Skeletal muscle satellite cell (primary cell): ENCODE data around the gene STON2.

Experiments
- H3K27me3 ChIP-seq: 2 replicates; pipeline ENCODE4 v1.7.0; 2013; ENCODE audit warnings: low read length; ENCODE audit not compliant: control insufficient read depth, insufficient read depth
- H3K36me3 ChIP-seq: 2 replicates; pipeline ENCODE4 v1.7.0; 2013; ENCODE audit warnings: mild to moderate bottlenecking, control low read depth, low read length; ENCODE audit not compliant: insufficient read depth
- H3K4me1 ChIP-seq: 2 replicates; pipeline ENCODE4 v1.7.0; 2013; ENCODE audit warnings: low read length; ENCODE audit not compliant: control insufficient read depth, insufficient read depth
- H3K4me2 ChIP-seq: 2 replicates; pipeline ENCODE4 v1.7.0; 2013; ENCODE audit warnings: mild to moderate bottlenecking, low read length
- H3K4me3 ChIP-seq: 2 replicates; pipeline ENCODE4 v1.7.0; 2013; ENCODE audit warnings: low read length
- H3K9ac ChIP-seq: 2 replicates; pipeline ENCODE4 v1.7.0; 2013; ENCODE audit warnings: mild to moderate bottlenecking, low read depth, low read length, moderate library complexity
- H3K9me3 ChIP-seq: replicated peaks from 2 replicates; pipeline ENCODE4 v1.7.0; 2013; ENCODE audit warnings: mild to moderate bottlenecking, control low read depth, low read length

The STON2 gene

GRCh38 chr14:81295958-81296923 is 103.9 kb downstream of the STON2 start:
- H3K36me3 ChIP-seq = no peaks in the 10 kb centered on the region
- H3K4me1 ChIP-seq = no peaks in the 10 kb centered on the region
- no peak overlapping the region for H3K4me2 ChIP-seq
- no peaks in the 10 kb centered on the region for H3K9me3 ChIP-seq
- no peaks in the 10 kb centered on the region for H3K27me3 ChIP-seq
- H3K9ac ChIP-seq = no peak overlapping the region
- H3K4me3 ChIP-seq = no peak overlapping the region

GRCh38 chr14:81289516-81289915 is 110.6 kb downstream of the STON2 start:
- H3K9ac ChIP-seq = no peak overlapping the region
- no peaks in the 10 kb centered on the region for H3K27me3 ChIP-seq
- no peaks in the 10 kb centered on the region for H3K4me1 ChIP-seq
- no peak overlapping the region for H3K4me2 ChIP-seq
- no peak overlapping the region for H3K4me3 ChIP-seq
- no peaks in the 10 kb centered on the region for H3K9me3 ChIP-seq
- H3K36me3 ChIP-seq = no peaks in the 10 kb centered on the region

GRCh38 chr14:81286574-81287370 is 113.4 kb downstream of the STON2 start:
- Histone ChIP-seq H3K27me3 (no peaks in the 10 kb centered on the region), H3K4me1 (no peaks in the 10 kb centered on the region), H3K9ac (no peak overlapping the region), H3K36me3 (no peaks in the 10 kb centered on the region), H3K4me3 (no peak overlapping the region), H3K4me2 (no peak overlapping the region), H3K9me3 (no peaks in the 10 kb centered on the region)

- H3K4me2 ChIP-seq = no peak overlapping the region
- H3K9ac ChIP-seq = no peak overlapping the region
- H3K4me1 ChIP-seq = no peaks in the 10 kb centered on the region
- no peaks in the 10 kb centered on the region for H3K36me3 ChIP-seq
- peaks cover 5% of the 10 kb centered on the region for H3K27me3 ChIP-seq
- H3K9me3 ChIP-seq = no peaks in the 10 kb centered on the region
- H3K4me3 ChIP-seq = no peak overlapping the region
These were observed 114.9 kb downstream of the STON2 start for GRCh38 chr14:81285245-81285644.

- Histone ChIP-seq H3K9me3 (no peaks in the 10 kb centered on the region), H3K4me1 (no peaks in the 10 kb centered on the region), H3K9ac (no peak overlapping the region), H3K4me3 (no peak overlapping the region), H3K4me2 (no peak overlapping the region), H3K36me3 (no peaks in the 10 kb centered on the region), H3K27me3 (peaks cover 7% of the 10 kb centered on the region)
These were observed 118.8 kb downstream of the STON2 start for GRCh38 chr14:81281332-81281731.

GRCh38 chr14:81280136-81280791 is 119.9 kb downstream of the STON2 start:
- H3K36me3 ChIP-seq = no peaks in the 10 kb centered on the region
- H3K27me3 ChIP-seq = peaks cover 18% of the 10 kb centered on the region
- H3K4me2 ChIP-seq = no peak overlapping the region
- no peaks in the 10 kb centered on the region for H3K9me3 ChIP-seq
- no peaks in the 10 kb centered on the region for H3K4me1 ChIP-seq
- H3K4me3 ChIP-seq = no peak overlapping the region
- no peak overlapping the region for H3K9ac ChIP-seq

GRCh38 chr14:81277096-81277495 is 123.0 kb downstream of the STON2 start:
- Histone ChIP-seq H3K9me3 (no peaks in the 10 kb centered on the region), H3K36me3 (no peaks in the 10 kb centered on the region), H3K4me2 (no peak overlapping the region), H3K9ac (no peak overlapping the region), H3K4me3 (no peak overlapping the region), H3K27me3 (peaks cover 27% of the 10 kb centered on the region), H3K4me1 (no peaks in the 10 kb centered on the region)

- H3K27me3 ChIP-seq = peaks cover 24% of the 10 kb centered on the region
- no peaks in the 10 kb centered on the region for H3K4me1 ChIP-seq
- no peak overlapping the region for H3K4me2 ChIP-seq
- no peaks in the 10 kb centered on the region for H3K9me3 ChIP-seq
- H3K4me3 ChIP-seq = no peak overlapping the region
- H3K9ac ChIP-seq = no peak overlapping the region
- H3K36me3 ChIP-seq = no peaks in the 10 kb centered on the region
These were observed 123.8 kb downstream of the STON2 start for GRCh38 chr14:81276073-81277069.

- Histone ChIP-seq H3K4me3 (no peak overlapping the region), H3K4me1 (no peaks in the 10 kb centered on the region), H3K4me2 (no peak overlapping the region), H3K9ac (no peak overlapping the region), H3K27me3 (peaks cover 23% of the 10 kb centered on the region), H3K36me3 (no peaks in the 10 kb centered on the region), H3K9me3 (no peaks in the 10 kb centered on the region)
These were observed 124.6 kb downstream of the STON2 start for GRCh38 chr14:81275305-81276072.

- no peak overlapping the region for H3K4me2 ChIP-seq
- no peak overlapping the region for H3K4me3 ChIP-seq
- no peak overlapping the region for H3K9ac ChIP-seq
- no peaks in the 10 kb centered on the region for H3K9me3 ChIP-seq
- no peaks in the 10 kb centered on the region for H3K4me1 ChIP-seq
- no peaks in the 10 kb centered on the region for H3K36me3 ChIP-seq
- peaks cover 23% of the 10 kb centered on the region for H3K27me3 ChIP-seq
These were observed 126.1 kb downstream of the STON2 start for GRCh38 chr14:81273961-81274575.
